ENCODE results near the gene BCL2A1. TPM values are rescaled to one million over a fixed set of nuclear protein-coding genes. Genes with fewer than 3 reads are reported as not detected.
"Not testable (repeated sequence)": the region's sequence is repeated elsewhere in the genome, so short reads cannot be mapped to it uniquely, and the experiment has no call there.

BCL2A1 gene
- total and polyA plus RNA-seq, 2 donors (not counting 1 experiment from before 2014, with no cell fraction given), result 0.31 to 8.9 TPM

DNA sequence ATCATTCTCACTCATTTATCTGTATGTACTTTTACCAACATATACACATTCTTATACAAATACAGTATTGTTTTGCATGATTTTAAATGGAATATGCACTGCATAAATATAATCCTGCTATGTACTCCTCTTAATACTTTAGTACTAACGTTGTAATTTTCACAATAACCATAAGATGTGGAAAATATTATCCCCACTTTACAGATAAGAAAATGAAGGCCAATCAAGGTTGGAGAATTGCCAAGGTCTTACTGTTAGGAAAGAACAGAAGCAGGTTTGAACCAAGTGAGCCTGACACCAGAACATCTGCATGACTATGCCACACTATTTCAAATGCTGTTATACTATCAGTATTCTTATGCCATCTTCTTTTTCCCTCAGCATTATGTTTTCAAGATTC, 32.9 kb downstream of the BCL2A1 start:
- Histone ChIP-seq H3K9me3 (ENCODE audit: control insufficient read depth, insufficient read depth, low read depth, low read length) (no peaks in the 10 kb centered on the region), H3K36me3 (ENCODE audit: control insufficient read depth, insufficient read depth, low read length) (no peaks in the 10 kb centered on the region)
- TF ChIP-seq, protein P1, sequence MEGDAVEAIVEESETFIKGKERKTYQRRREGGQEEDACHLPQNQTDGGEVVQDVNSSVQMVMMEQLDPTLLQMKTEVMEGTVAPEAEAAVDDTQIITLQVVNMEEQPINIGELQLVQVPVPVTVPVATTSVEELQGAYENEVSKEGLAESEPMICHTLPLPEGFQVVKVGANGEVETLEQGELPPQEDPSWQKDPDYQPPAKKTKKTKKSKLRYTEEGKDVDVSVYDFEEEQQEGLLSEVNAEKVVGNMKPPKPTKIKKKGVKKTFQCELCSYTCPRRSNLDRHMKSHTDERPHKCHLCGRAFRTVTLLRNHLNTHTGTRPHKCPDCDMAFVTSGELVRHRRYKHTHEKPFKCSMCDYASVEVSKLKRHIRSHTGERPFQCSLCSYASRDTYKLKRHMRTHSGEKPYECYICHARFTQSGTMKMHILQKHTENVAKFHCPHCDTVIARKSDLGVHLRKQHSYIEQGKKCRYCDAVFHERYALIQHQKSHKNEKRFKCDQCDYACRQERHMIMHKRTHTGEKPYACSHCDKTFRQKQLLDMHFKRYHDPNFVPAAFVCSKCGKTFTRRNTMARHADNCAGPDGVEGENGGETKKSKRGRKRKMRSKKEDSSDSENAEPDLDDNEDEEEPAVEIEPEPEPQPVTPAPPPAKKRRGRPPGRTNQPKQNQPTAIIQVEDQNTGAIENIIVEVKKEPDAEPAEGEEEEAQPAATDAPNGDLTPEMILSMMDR (conservative IDR thresholded peaks at IDR 0.05 in 1 of 2, IDR thresholded peaks at IDR 0.05 in 1 of 2; ENCODE audit: low read depth in 1 of 2, low read length in 2 of 2), result no peak
- no peak for TF ChIP-seq EZH2 (IDR thresholded peaks at IDR 0.05; ENCODE audit: low read length, missing control alignments)

DNA sequence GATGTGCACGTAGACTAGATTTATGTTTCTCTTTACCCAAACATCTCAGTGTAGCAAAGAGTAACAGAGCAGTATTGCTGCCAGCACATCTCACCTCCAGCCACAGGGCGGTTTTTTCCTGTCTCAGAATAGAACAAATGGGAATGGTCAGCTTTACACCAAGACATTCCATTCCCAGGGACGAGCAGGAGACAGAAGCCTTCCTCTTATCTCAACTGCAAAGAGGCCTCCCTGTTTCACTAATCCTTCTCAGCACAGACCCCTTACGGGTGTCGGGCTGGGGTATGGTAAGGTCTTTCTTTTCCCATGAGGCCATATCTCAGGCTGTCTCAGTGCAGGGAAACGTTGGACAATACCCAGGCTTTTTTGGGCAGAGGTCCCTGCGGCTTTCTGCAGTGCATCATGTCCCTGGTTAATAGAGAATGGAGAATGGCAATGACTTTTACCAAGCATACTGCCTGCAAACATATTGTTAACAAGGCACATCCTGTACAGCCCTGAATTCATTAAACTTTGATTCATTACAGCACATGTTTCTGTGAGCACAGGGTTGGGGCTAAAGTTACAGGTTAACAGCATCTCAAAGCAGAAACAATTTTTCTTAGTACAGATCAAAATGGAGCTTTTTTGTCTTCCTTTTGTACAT, 35.3 kb downstream of the BCL2A1 start:
- not testable (repeated sequence) for H3K36me3 ChIP-seq (ENCODE audit: control insufficient read depth, insufficient read depth, low read length); H4K20me1 ChIP-seq (ENCODE audit: control insufficient read depth, extremely low read depth, insufficient read depth, low read length); H3K4me3 ChIP-seq (replicated peaks in 1 of 4; ENCODE audit: control extremely low read depth in 1 of 4, insufficient read depth in 1 of 4, low read depth in 3 of 4, low read length in 4 of 4); DNase-seq (ENCODE audit: low read depth in 2 of 2); H3K4me2 ChIP-seq (ENCODE audit: extremely low read depth, insufficient read depth, low read length); H3K9ac ChIP-seq (ENCODE audit: insufficient read depth, low read length); H3K27ac ChIP-seq (ENCODE audit: insufficient read depth, low read length); H3K9me3 ChIP-seq (ENCODE audit: control insufficient read depth, insufficient read depth, low read depth, low read length); H3K79me2 ChIP-seq (ENCODE audit: control insufficient read depth, insufficient read depth, low read length); H2AFZ ChIP-seq (ENCODE audit: low read length); H3K27me3 ChIP-seq (ENCODE audit: control insufficient read depth, insufficient read depth, low read length); H3K4me1 ChIP-seq (ENCODE audit: control insufficient read depth, extremely low read depth, insufficient read depth, low read length)

More for the DNA sequence above, 32.9 kb downstream of the BCL2A1 start:
- no peak overlapping the region for H3K4me3 ChIP-seq (replicated peaks in 1 of 4; ENCODE audit: control extremely low read depth in 1 of 4, insufficient read depth in 1 of 4, low read depth in 3 of 4, low read length in 4 of 4)
- H3K79me2 ChIP-seq (ENCODE audit: control insufficient read depth, insufficient read depth, low read length), result no peaks in the 10 kb centered on the region
- no peaks in the 10 kb centered on the region for H3K27me3 ChIP-seq (ENCODE audit: control insufficient read depth, insufficient read depth, low read length)
- H3K4me2 ChIP-seq (ENCODE audit: extremely low read depth, insufficient read depth, low read length), result no peak overlapping the region
- peaks cover 3% of the 10 kb centered on the region for H3K4me1 ChIP-seq (ENCODE audit: control insufficient read depth, extremely low read depth, insufficient read depth, low read length)
- no peak for DNase-seq (ENCODE audit: low read depth in 2 of 2)
- no peak overlapping the region for H3K9ac ChIP-seq (ENCODE audit: insufficient read depth, low read length)
- H2AFZ ChIP-seq (ENCODE audit: low read length), result no peak overlapping the region
- no peaks in the 10 kb centered on the region for H4K20me1 ChIP-seq (ENCODE audit: control insufficient read depth, extremely low read depth, insufficient read depth, low read length)
- H3K27ac ChIP-seq (ENCODE audit: insufficient read depth, low read length), result no peak overlapping the region

DNA sequence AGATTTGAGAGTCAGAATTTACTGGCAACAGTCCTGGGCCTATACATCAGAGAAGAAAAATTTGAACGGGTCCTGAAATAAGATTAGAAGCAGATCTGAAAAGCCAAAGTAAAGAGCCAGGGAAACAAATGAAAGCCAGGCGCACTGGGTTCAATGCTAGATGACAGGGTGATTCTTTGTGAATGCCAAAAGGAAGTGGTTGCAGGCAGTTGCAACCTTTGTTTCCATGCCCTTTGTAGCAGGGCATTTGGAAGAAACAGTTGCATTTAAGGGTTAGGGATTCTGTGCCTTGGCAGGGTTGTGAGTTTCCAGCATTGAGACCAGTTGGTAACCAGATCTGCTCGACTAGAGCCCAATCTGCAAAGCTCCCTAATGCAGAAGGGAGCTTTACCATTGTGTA, 37.8 kb downstream of the BCL2A1 start:
- Histone ChIP-seq H3K79me2 (ENCODE audit: control insufficient read depth, insufficient read depth, low read length) (no peaks in the 10 kb centered on the region), H3K9me3 (ENCODE audit: control insufficient read depth, insufficient read depth, low read depth, low read length) (no peaks in the 10 kb centered on the region), H3K27ac (ENCODE audit: insufficient read depth, low read length) (no peak overlapping the region), H3K4me2 (ENCODE audit: extremely low read depth, insufficient read depth, low read length) (no peak overlapping the region), H4K20me1 (ENCODE audit: control insufficient read depth, extremely low read depth, insufficient read depth, low read length) (no peaks in the 10 kb centered on the region), H3K4me1 (ENCODE audit: control insufficient read depth, extremely low read depth, insufficient read depth, low read length) (no peaks in the 10 kb centered on the region), H2AFZ (ENCODE audit: low read length) (no peak overlapping the region), H3K9ac (ENCODE audit: insufficient read depth, low read length) (no peak overlapping the region), H3K4me3 (replicated peaks in 1 of 4; ENCODE audit: control extremely low read depth in 1 of 4, insufficient read depth in 1 of 4, low read depth in 3 of 4, low read length in 4 of 4) (no peak overlapping the region), H3K36me3 (ENCODE audit: control insufficient read depth, insufficient read depth, low read length) (no peaks in the 10 kb centered on the region), H3K27me3 (ENCODE audit: control insufficient read depth, insufficient read depth, low read length) (peaks cover 11% of the 10 kb centered on the region)
- no peak for DNase-seq (ENCODE audit: low read depth in 2 of 2)
- TF ChIP-seq, protein P1 (conservative IDR thresholded peaks at IDR 0.05 in 1 of 2, IDR thresholded peaks at IDR 0.05 in 1 of 2; ENCODE audit: low read depth in 1 of 2, low read length in 2 of 2), result no peak
- no peak for TF ChIP-seq EZH2 (IDR thresholded peaks at IDR 0.05; ENCODE audit: low read length, missing control alignments)

Measured in fibroblast of lung (primary cell).